K562 (cell line): Measurements from ENCODE around the gene NLRP6. TPM values are rescaled to one million over a fixed set of nuclear protein-coding genes. Genes with fewer than 3 reads are reported as not detected.
A peak's percentile ranks its signal among the peaks of the same experiment; 100 is the strongest.

Experiments used
- CEBPB ChIP-seq: fragments of 450-650 bp; IDR thresholded peaks from 2 replicates; pipeline ENCODE4 v1.6.1; 2016; ENCODE audit warnings: missing genetic modification characterization, missing compliant biosample characterization
- FOXJ3 ChIP-seq: sonication (generic); formaldehyde crosslinking; IDR thresholded peaks from 2 replicates; pipeline ENCODE4 v1.4.0; 2020; ENCODE audit warnings: mild to moderate bottlenecking, missing genetic modification reagents
- HDGF ChIP-seq: fragments of 450-650 bp; IDR thresholded peaks from 2 replicates; pipeline ENCODE4 v1.6.1; 2016
- HMG20B ChIP-seq: fragments of 250-450 bp; sonication (Bioruptor Pico); IDR thresholded peaks from 2 replicates; pipeline ENCODE4 v1.5.0; 2021; ENCODE audit warnings: mild to moderate bottlenecking
- ILK ChIP-seq: fragments of 450-650 bp; IDR thresholded peaks from 2 replicates; pipeline ENCODE4 v1.6.1; 2016; ENCODE audit warnings: missing genetic modification characterization, low read depth, mild to moderate bottlenecking, missing compliant biosample characterization, moderate library complexity, borderline replicate concordance
- MLX ChIP-seq, 2 experiments: fragments of 450-650 bp in 1 of 2; sonication (generic) in 1 of 2; formaldehyde crosslinking; conservative IDR thresholded peaks; 2 replicates each; pipeline versions ENCODE4 v1.4.0 to v1.8.1; 2020 to 2022; ENCODE audit warnings: mild to moderate bottlenecking in 1 of 2, missing genetic modification reagents in 1 of 2
- MTA3 ChIP-seq: fragments of 450-650 bp; formaldehyde crosslinking; IDR thresholded peaks from 2 replicates; pipeline ENCODE4 v1.6.1; 2017; ENCODE audit warnings: mild to moderate bottlenecking, borderline replicate concordance
- RNF2 ChIP-seq: sonication (generic); IDR thresholded peaks from 2 replicates; pipeline ENCODE4 v1.6.1; 2016
- SAFB ChIP-seq: fragments of 200-400 bp; formaldehyde crosslinking; IDR thresholded peaks from 2 replicates; pipeline ENCODE4 v1.6.1; 2017; ENCODE audit warnings: low read depth, low read length, borderline replicate concordance
- SAFB2 ChIP-seq: fragments of 200-400 bp; formaldehyde crosslinking; IDR thresholded peaks from 2 replicates; pipeline ENCODE4 v1.6.1; 2018; ENCODE audit warnings: borderline replicate concordance, low read length, low read depth, moderate library complexity; ENCODE audit not compliant: severe bottlenecking
- SMARCA5 ChIP-seq: fragments of 450-650 bp; IDR thresholded peaks from 2 replicates; pipeline ENCODE4 v1.6.1; 2016
- SP2 ChIP-seq: IDR thresholded peaks from 2 replicates; pipeline ENCODE4 v1.6.1; 2011; ENCODE audit warnings: mild to moderate bottlenecking, low read depth, low read length, moderate library complexity; ENCODE audit not compliant: poor library complexity, severe bottlenecking; ENCODE audit errors: extremely low read depth
- STAG1 ChIP-seq: sonication (generic); formaldehyde crosslinking; IDR thresholded peaks from 2 replicates; pipeline ENCODE4 v1.5.0; 2020; ENCODE audit warnings: missing genetic modification reagents, borderline replicate concordance
- YY1 ChIP-seq, 3 experiments: IDR thresholded peaks; 2 replicates each; pipeline ENCODE4 v1.6.1; 2011; ENCODE audit warnings: low read length in 2 of 3, mild to moderate bottlenecking in 2 of 3, moderate library complexity in 2 of 3, borderline replicate concordance in 1 of 3, control low read depth in 1 of 3, low read depth in 1 of 3; ENCODE audit not compliant: insufficient read depth in 3 of 3, insufficient replicate concordance in 2 of 3, control insufficient read depth in 1 of 3, insufficient read length in 1 of 3; ENCODE audit errors: extremely low read depth in 1 of 3
- ZNF12 ChIP-seq: sonication (generic); formaldehyde crosslinking; IDR thresholded peaks from 2 replicates; pipeline ENCODE4 v1.4.0; 2020; ENCODE audit warnings: mild to moderate bottlenecking, missing genetic modification reagents
- ZNF121 ChIP-seq: sonication (generic); formaldehyde crosslinking; conservative IDR thresholded peaks from 2 replicates; pipeline ENCODE4 v1.8.0; 2022; ENCODE audit warnings: missing genetic modification reagents
- ZNF232 ChIP-seq: sonication (generic); formaldehyde crosslinking; IDR thresholded peaks from 2 replicates; pipeline ENCODE4 v1.8.0; 2022; ENCODE audit warnings: mild to moderate bottlenecking, missing genetic modification reagents
- ZNF347 ChIP-seq: fragments of 450-650 bp; formaldehyde crosslinking; IDR thresholded peaks from 2 replicates; pipeline ENCODE4 v1.4.0; 2020; ENCODE audit warnings: low read depth, mild to moderate bottlenecking, moderate library complexity
- ZNF589 ChIP-seq: fragments of 200-800 bp; sonication (Bioruptor generic); IDR thresholded peaks from 2 replicates; pipeline ENCODE4 v1.6.1; 2016; ENCODE audit warnings: low read depth, missing genetic modification characterization, missing compliant biosample characterization
- polyA plus RNA-seq, 8 experiments: library from polyadenylated mRNA; depleted of rRNA in 4 of 8; stranded (reverse) in 5 of 8; unstranded in 3 of 8; fragments of >200 nt; fragmentation: Nextera tagmentation in 2 of 8; fragmentation: Illumina TruSeq in 1 of 8; extraction: Ambion mirVana in 2 of 8; extraction: Trizol in 1 of 8; gene quantifications; 2 replicates each; pipeline versions ENCODE4 v1.2.1 to v1.2.3, GENCODE V29; 2011 to 2014; ENCODE audit warnings: inconsistent platforms in 1 of 8, missing spikeins in 1 of 8
- total RNA-seq, 7 experiments: library from RNA; depleted of rRNA in 6 of 7; stranded (reverse); fragments of >200 nt in 6 of 7; fragmentation: Illumina TruSeq in 2 of 7; extraction: Trizol in 2 of 7; gene quantifications; 2 replicates each; pipeline versions ENCODE4 v1.2.1 to v1.2.3, GENCODE V29; 2011 to 2021; ENCODE audit warnings: low replicate concordance in 1 of 7
- TF ChIP-seq, protein P1 (sequence below): sonication (generic); formaldehyde crosslinking; IDR thresholded peaks from 2 replicates; pipeline ENCODE4 v1.8.1; 2022; ENCODE audit warnings: missing genetic modification reagents
- TF ChIP-seq, protein P2 (sequence below): sonication (generic); formaldehyde crosslinking; IDR thresholded peaks from 2 replicates; pipeline ENCODE4 v1.8.1; 2023; ENCODE audit warnings: mild to moderate bottlenecking, missing genetic modification reagents
- TF ChIP-seq, protein P3 (sequence below): sonication (generic); formaldehyde crosslinking; IDR thresholded peaks from 2 replicates; pipeline ENCODE4 v1.4.0; 2020; ENCODE audit warnings: mild to moderate bottlenecking, missing genetic modification reagents

The NLRP6 gene
- total and polyA plus RNA-seq, 9 of the 15 experiments (the other 6 are each of a cell fraction or from before 2014, with no cell fraction given) = 0.03 to 0.18 (median 0.15) TPM; not detected in 5

GRCh38 chr11:288478-289397 lies 10.5 kb downstream of the NLRP6 start, which contains the start of gene PGGHG (continued):
- no peak for TF ChIP-seq SP2
- TF ChIP-seq MLX (CRISPR knock-in tag; conservative IDR thresholded peaks at IDR 0.05) = no peak
- no peak; the same call in 1 of the 2 replicates for TF ChIP-seq STAG1 (CRISPR knock-in tag)
- TF ChIP-seq, protein P1, sequence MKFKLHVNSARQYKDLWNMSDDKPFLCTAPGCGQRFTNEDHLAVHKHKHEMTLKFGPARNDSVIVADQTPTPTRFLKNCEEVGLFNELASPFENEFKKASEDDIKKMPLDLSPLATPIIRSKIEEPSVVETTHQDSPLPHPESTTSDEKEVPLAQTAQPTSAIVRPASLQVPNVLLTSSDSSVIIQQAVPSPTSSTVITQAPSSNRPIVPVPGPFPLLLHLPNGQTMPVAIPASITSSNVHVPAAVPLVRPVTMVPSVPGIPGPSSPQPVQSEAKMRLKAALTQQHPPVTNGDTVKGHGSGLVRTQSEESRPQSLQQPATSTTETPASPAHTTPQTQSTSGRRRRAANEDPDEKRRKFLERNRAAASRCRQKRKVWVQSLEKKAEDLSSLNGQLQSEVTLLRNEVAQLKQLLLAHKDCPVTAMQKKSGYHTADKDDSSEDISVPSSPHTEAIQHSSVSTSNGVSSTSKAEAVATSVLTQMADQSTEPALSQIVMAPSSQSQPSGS = no peak
- TF ChIP-seq YY1 (IDR thresholded peaks at IDR 0.05; ENCODE audit: borderline replicate concordance in 1 of 3, control insufficient read depth in 1 of 3, extremely low read depth in 1 of 3, insufficient read depth in 3 of 3, insufficient read length in 1 of 3, insufficient replicate concordance in 2 of 3, low read depth in 1 of 3, low read length in 2 of 3) = peak in 1 of 3 experiments; percentile 29
- TF ChIP-seq MTA3 = no peak
- no peak for TF ChIP-seq ZNF589
- no peak for TF ChIP-seq SMARCA5
- TF ChIP-seq, protein P2, sequence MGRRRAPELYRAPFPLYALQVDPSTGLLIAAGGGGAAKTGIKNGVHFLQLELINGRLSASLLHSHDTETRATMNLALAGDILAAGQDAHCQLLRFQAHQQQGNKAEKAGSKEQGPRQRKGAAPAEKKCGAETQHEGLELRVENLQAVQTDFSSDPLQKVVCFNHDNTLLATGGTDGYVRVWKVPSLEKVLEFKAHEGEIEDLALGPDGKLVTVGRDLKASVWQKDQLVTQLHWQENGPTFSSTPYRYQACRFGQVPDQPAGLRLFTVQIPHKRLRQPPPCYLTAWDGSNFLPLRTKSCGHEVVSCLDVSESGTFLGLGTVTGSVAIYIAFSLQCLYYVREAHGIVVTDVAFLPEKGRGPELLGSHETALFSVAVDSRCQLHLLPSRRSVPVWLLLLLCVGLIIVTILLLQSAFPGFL (CRISPR knock-in tag) = no peak
- TF ChIP-seq HMG20B (CRISPR knock-in tag) = no peak
- TF ChIP-seq ZNF232 (CRISPR knock-in tag) = no peak
- no peak for TF ChIP-seq CEBPB (tag)
- no peak; the same call in 1 of the 2 replicates for TF ChIP-seq RNF2
- TF ChIP-seq ILK (tag) = no peak
- TF ChIP-seq ZNF12 (CRISPR knock-in tag) = 0 out of 2 replicates have a peak, but pooled peaks have one; percentile 30
- no peak for TF ChIP-seq SAFB2
- no peak for TF ChIP-seq HDGF
- peak; percentile 87 for TF ChIP-seq SAFB
- no peak for TF ChIP-seq ZNF347 (CRISPR knock-in tag)
- TF ChIP-seq ZNF121 (CRISPR knock-in tag) = no peak
- TF ChIP-seq, protein P3, sequence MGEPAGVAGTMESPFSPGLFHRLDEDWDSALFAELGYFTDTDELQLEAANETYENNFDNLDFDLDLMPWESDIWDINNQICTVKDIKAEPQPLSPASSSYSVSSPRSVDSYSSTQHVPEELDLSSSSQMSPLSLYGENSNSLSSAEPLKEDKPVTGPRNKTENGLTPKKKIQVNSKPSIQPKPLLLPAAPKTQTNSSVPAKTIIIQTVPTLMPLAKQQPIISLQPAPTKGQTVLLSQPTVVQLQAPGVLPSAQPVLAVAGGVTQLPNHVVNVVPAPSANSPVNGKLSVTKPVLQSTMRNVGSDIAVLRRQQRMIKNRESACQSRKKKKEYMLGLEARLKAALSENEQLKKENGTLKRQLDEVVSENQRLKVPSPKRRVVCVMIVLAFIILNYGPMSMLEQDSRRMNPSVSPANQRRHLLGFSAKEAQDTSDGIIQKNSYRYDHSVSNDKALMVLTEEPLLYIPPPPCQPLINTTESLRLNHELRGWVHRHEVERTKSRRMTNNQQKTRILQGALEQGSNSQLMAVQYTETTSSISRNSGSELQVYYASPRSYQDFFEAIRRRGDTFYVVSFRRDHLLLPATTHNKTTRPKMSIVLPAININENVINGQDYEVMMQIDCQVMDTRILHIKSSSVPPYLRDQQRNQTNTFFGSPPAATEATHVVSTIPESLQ (CRISPR knock-in tag) = no peak
- TF ChIP-seq FOXJ3 (CRISPR knock-in tag) = no peak
